H9 (cell line): Measurements from ENCODE around the gene SETD7. TPM values are rescaled to one million over a fixed set of nuclear protein-coding genes. Genes with fewer than 3 reads are reported as not detected.

Experiments used
- DNase-seq: peaks from one replicate; pipeline ENCODE4 v3.0.0-alpha.2; 2017
- H2AFZ ChIP-seq: one replicate; pipeline ENCODE4 v1.6.1; 2013; ENCODE audit warnings: mild to moderate bottlenecking, low read length, control low read depth, moderate library complexity
- H2AK5ac ChIP-seq: 2 replicates; pipeline ENCODE4 v1.6.1; 2013; ENCODE audit warnings: low read length, control low read depth, mixed read lengths; ENCODE audit not compliant: insufficient read length
- H2BK120ac ChIP-seq: one replicate; pipeline ENCODE4 v1.6.1; 2013; ENCODE audit warnings: low read depth, mild to moderate bottlenecking, low read length, control low read depth, inconsistent platforms; ENCODE audit not compliant: poor library complexity, severe bottlenecking
- H2BK12ac ChIP-seq: 2 replicates; pipeline ENCODE4 v1.6.1; 2013; ENCODE audit warnings: low read length, control low read depth, mixed read lengths, low read depth; ENCODE audit not compliant: insufficient read length
- H2BK15ac ChIP-seq: 2 replicates; pipeline ENCODE4 v1.6.1; 2013; ENCODE audit warnings: low read depth, low read length, control low read depth
- H2BK20ac ChIP-seq: one replicate; pipeline ENCODE4 v1.6.1; 2013; ENCODE audit warnings: low read depth, mild to moderate bottlenecking, low read length, control low read depth, inconsistent platforms; ENCODE audit not compliant: poor library complexity, severe bottlenecking
- H2BK5ac ChIP-seq: 2 replicates; pipeline ENCODE4 v1.6.1; 2013; ENCODE audit warnings: low read length, control low read depth, mixed read lengths; ENCODE audit not compliant: insufficient read length
- H3K14ac ChIP-seq: 2 replicates; pipeline ENCODE4 v1.6.1; 2013; ENCODE audit warnings: low read length, control low read depth; ENCODE audit not compliant: insufficient read depth
- H3K18ac ChIP-seq: 2 replicates; pipeline ENCODE4 v1.6.1; 2013; ENCODE audit warnings: low read depth, mild to moderate bottlenecking, mixed read lengths, low read length, control low read depth; ENCODE audit not compliant: insufficient read length
- H3K23ac ChIP-seq: 2 replicates; pipeline ENCODE4 v1.6.1; 2013; ENCODE audit warnings: low read length, control low read depth, mixed read lengths, low read depth; ENCODE audit not compliant: insufficient read length
- H3K23me2 ChIP-seq: 2 replicates; pipeline ENCODE4 v1.6.1; 2013; ENCODE audit warnings: low read depth, mild to moderate bottlenecking, mixed read lengths, low read length, control low read depth; ENCODE audit not compliant: insufficient read length, poor library complexity, severe bottlenecking
- H3K27ac ChIP-seq: 2 replicates; pipeline ENCODE4 v1.5.1; 2013; ENCODE audit warnings: low read length, control low read depth, mixed read lengths, low read depth; ENCODE audit not compliant: insufficient read length
- H3K27me3 ChIP-seq: 2 replicates; pipeline ENCODE4 v1.6.1; 2013; ENCODE audit warnings: low read length, control low read depth, inconsistent platforms; ENCODE audit not compliant: insufficient read depth
- H3K4ac ChIP-seq: 2 replicates; pipeline ENCODE4 v1.6.1; 2013; ENCODE audit warnings: low read depth, mild to moderate bottlenecking, control low read depth, inconsistent platforms, low read length, moderate library complexity
- H3K4me1 ChIP-seq: 2 replicates; pipeline ENCODE4 v1.6.1; 2013; ENCODE audit warnings: low read length, control low read depth, inconsistent platforms; ENCODE audit not compliant: insufficient read depth
- H3K4me2 ChIP-seq: 2 replicates; pipeline ENCODE4 v1.6.1; 2013; ENCODE audit warnings: low read length, control low read depth, mixed read lengths; ENCODE audit not compliant: insufficient read length, insufficient read depth
- H3K56ac ChIP-seq: 2 replicates; pipeline ENCODE4 v1.6.1; 2013; ENCODE audit warnings: low read depth, mild to moderate bottlenecking, mixed read lengths, low read length, control low read depth; ENCODE audit not compliant: insufficient read length
- H3K79me1 ChIP-seq: 2 replicates; pipeline ENCODE4 v1.6.1; 2013; ENCODE audit warnings: low read depth, mild to moderate bottlenecking, moderate library complexity, low read length, control low read depth, inconsistent platforms; ENCODE audit not compliant: insufficient read depth, poor library complexity, severe bottlenecking
- H3K79me2 ChIP-seq: 2 replicates; pipeline ENCODE4 v1.6.1; 2013; ENCODE audit warnings: low read length, control low read depth, inconsistent platforms; ENCODE audit not compliant: insufficient read depth
- H3K9ac ChIP-seq: 2 replicates; pipeline ENCODE4 v1.6.1; 2013; ENCODE audit warnings: low read length, control low read depth, mixed read lengths; ENCODE audit not compliant: insufficient read length; ENCODE audit errors: extremely low read depth
- H3K9me3 ChIP-seq: one replicate; pipeline ENCODE4 v1.6.1; 2013; ENCODE audit warnings: low read depth, low read length, inconsistent platforms; ENCODE audit not compliant: control insufficient read depth
- H3T11ph ChIP-seq: one replicate; pipeline ENCODE4 v1.6.1; 2013; ENCODE audit warnings: mild to moderate bottlenecking, low read length, control low read depth, inconsistent platforms
- H4K20me1 ChIP-seq: one replicate; pipeline ENCODE4 v1.6.1; 2013; ENCODE audit not compliant: control insufficient read depth, insufficient read length, insufficient read depth
- H4K5ac ChIP-seq: 2 replicates; pipeline ENCODE4 v1.6.1; 2013; ENCODE audit warnings: low read depth, mild to moderate bottlenecking, mixed read lengths, low read length, control low read depth; ENCODE audit not compliant: insufficient read length
- H4K8ac ChIP-seq: replicated peaks from 2 replicates; pipeline ENCODE4 v1.6.1; 2013; ENCODE audit warnings: low read length, control low read depth, mixed read lengths, low read depth; ENCODE audit not compliant: insufficient read length
- H4K91ac ChIP-seq: 2 replicates; pipeline ENCODE4 v1.6.1; 2013; ENCODE audit warnings: low read depth, mild to moderate bottlenecking, moderate library complexity, mixed read lengths, low read length, control low read depth; ENCODE audit not compliant: insufficient read length
- H3K27ac Mint-ChIP-seq, 3 experiments: 2 replicates in 2 of 3; 3 replicates in 1 of 3; pipeline ENCODE4 v1.8.0; 2020 to 2021; ENCODE audit warnings: mixed read lengths in 3 of 3, mild to moderate bottlenecking in 1 of 3, moderate library complexity in 1 of 3
- H3K27me3 Mint-ChIP-seq: 2 replicates; pipeline ENCODE4 v1.8.0; 2021; ENCODE audit warnings: low read depth, mild to moderate bottlenecking, moderate library complexity, mixed read lengths
- H3K36me3 Mint-ChIP-seq, 3 experiments: 2 replicates in 2 of 3; 3 replicates in 1 of 3; pipeline ENCODE4 v1.8.0; 2020 to 2021; ENCODE audit warnings: low read depth in 3 of 3, mixed read lengths in 3 of 3; ENCODE audit not compliant: insufficient read depth in 1 of 3
- H3K4me1 Mint-ChIP-seq, 2 experiments: 2 replicates each; pipeline ENCODE4 v1.8.0; 2020; ENCODE audit warnings: mixed read lengths in 2 of 2
- H3K4me3 Mint-ChIP-seq, 2 experiments: 2 replicates in 1 of 2; 3 replicates in 1 of 2; pipeline ENCODE4 v1.8.0; 2020 to 2021; ENCODE audit warnings: mild to moderate bottlenecking in 2 of 2, mixed read lengths in 2 of 2, moderate library complexity in 1 of 2
- H3K9me3 Mint-ChIP-seq, 2 experiments: 2 replicates in 1 of 2; 3 replicates in 1 of 2; pipeline ENCODE4 v1.8.0; 2020; ENCODE audit warnings: mild to moderate bottlenecking in 2 of 2, mixed read lengths in 2 of 2, moderate library complexity in 1 of 2
- WGBS: extraction: QIAGEN DNeasy Blood & Tissue Kit; methylation state at CpG from one replicate; pipeline ENCODE4 v1.1.7; 2013; ENCODE audit warnings: missing lambda C conversion rate, low lambda C conversion rate, mixed read lengths; ENCODE audit not compliant: insufficient read length; ENCODE audit errors: extremely low coverage; 5-methylcytosine and 5-hydroxymethylcytosine counted together
- total RNA-seq: library from RNA; stranded (reverse); gene quantifications from 2 replicates; pipeline ENCODE4 v1.2.1, GENCODE V29; 2021
- TF ChIP-seq, protein P1 (sequence below): fragments of 200-600 bp; sonication (generic); conservative IDR thresholded peaks from 3 replicates; pipeline ENCODE4 v1.8.0; 2021; ENCODE audit warnings: antibody characterized with exemption, mild to moderate bottlenecking

SETD7 gene
- total RNA-seq, 1 experiment from 2014 or later = 1.5 TPM

DNA sequence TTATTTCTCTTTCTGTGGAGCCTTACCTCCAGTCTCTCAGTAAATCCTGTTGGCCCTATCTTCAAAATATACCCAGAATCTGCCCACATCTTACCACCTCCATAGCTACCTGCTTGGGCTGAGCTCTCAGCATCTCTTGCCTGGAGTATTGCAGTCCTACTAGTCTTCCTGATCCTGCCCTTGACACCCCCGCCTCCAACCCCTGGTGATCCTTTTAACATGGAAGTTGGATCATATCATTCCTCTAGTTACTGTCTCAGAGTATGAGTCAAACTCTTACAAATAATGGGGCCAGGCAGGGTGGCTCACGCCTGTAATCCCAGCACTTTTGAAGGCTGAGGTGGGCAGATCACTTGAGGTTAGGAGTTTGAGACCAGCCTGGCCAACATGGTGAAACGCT lies 43.1 kb upstream of the SETD7 start:
- no peaks in the 10 kb centered on the region for H3K27me3 ChIP-seq
- no peak overlapping the region for H3K4me2 ChIP-seq
- TF ChIP-seq, protein P1, sequence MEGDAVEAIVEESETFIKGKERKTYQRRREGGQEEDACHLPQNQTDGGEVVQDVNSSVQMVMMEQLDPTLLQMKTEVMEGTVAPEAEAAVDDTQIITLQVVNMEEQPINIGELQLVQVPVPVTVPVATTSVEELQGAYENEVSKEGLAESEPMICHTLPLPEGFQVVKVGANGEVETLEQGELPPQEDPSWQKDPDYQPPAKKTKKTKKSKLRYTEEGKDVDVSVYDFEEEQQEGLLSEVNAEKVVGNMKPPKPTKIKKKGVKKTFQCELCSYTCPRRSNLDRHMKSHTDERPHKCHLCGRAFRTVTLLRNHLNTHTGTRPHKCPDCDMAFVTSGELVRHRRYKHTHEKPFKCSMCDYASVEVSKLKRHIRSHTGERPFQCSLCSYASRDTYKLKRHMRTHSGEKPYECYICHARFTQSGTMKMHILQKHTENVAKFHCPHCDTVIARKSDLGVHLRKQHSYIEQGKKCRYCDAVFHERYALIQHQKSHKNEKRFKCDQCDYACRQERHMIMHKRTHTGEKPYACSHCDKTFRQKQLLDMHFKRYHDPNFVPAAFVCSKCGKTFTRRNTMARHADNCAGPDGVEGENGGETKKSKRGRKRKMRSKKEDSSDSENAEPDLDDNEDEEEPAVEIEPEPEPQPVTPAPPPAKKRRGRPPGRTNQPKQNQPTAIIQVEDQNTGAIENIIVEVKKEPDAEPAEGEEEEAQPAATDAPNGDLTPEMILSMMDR = no peak
- Mint-ChIP-seq H3K27me3 (peaks cover 36% of the 10 kb centered on the region), H3K27ac (no peak overlapping the region), H3K4me1 (no peaks in the 10 kb centered on the region), H3K36me3 (no peaks in the 10 kb centered on the region), H3K9me3 (no peaks in the 10 kb centered on the region), H3K4me3 (no peak overlapping the region)
- no peaks in the 10 kb centered on the region for H3K79me2 ChIP-seq
- no peak overlapping the region for H3K56ac ChIP-seq
- no peak overlapping the region for H2BK15ac ChIP-seq
- H2BK120ac ChIP-seq = no peak overlapping the region
- H3K9me3 ChIP-seq = no peaks in the 10 kb centered on the region
- no CpG with 5 or more reads among the region's 3 CpGs for WGBS
- no peak overlapping the region for H4K8ac ChIP-seq
- no peaks in the 10 kb centered on the region for H3K4me1 ChIP-seq
- no peak overlapping the region for H3K4ac ChIP-seq
- no peak overlapping the region for H2BK5ac ChIP-seq
- H3K9ac ChIP-seq = no peak overlapping the region
- H3K79me1 ChIP-seq = no peaks in the 10 kb centered on the region
- H2AK5ac ChIP-seq = no peak overlapping the region
- no peak overlapping the region for H3K27ac ChIP-seq
- no peak overlapping the region for H3K23ac ChIP-seq
- H3T11ph ChIP-seq = no peak overlapping the region
- H2BK12ac ChIP-seq = no peak overlapping the region
- no peaks in the 10 kb centered on the region for H3K23me2 ChIP-seq
- H2AFZ ChIP-seq = no peak overlapping the region
- no peak overlapping the region for H4K91ac ChIP-seq
- H4K20me1 ChIP-seq = no peaks in the 10 kb centered on the region
- H4K5ac ChIP-seq = no peak overlapping the region
- no peak overlapping the region for H2BK20ac ChIP-seq
- H3K14ac ChIP-seq = no peak overlapping the region
- no peak for DNase-seq
- no peak overlapping the region for H3K18ac ChIP-seq
